HepG2 (cell line): ENCODE data around the gene KCNK7. TPM values are rescaled to one million over a fixed set of nuclear protein-coding genes. Genes with fewer than 3 reads are reported as not detected.
A peak's percentile ranks its signal among the peaks of the same experiment; 100 is the strongest.

ENCODE experiments used
- DRAP1 ChIP-seq: IDR thresholded peaks from 2 replicates; pipeline ENCODE4 v1.6.1; 2016; ENCODE audit warnings: missing genetic modification reagents, missing compliant biosample characterization
- EED ChIP-seq: sonication (generic); formaldehyde crosslinking; IDR thresholded peaks from 2 replicates; pipeline ENCODE4 v1.5.0; 2020; ENCODE audit warnings: mild to moderate bottlenecking, missing genetic modification reagents
- ELK4 ChIP-seq: sonication (generic); formaldehyde crosslinking; IDR thresholded peaks from 2 replicates; pipeline ENCODE4 v1.9.0; 2021; ENCODE audit warnings: missing genetic modification reagents, borderline replicate concordance
- EP300 ChIP-seq, 3 experiments: sonication (generic) in 1 of 3; formaldehyde crosslinking in 1 of 3; IDR thresholded peaks; 2 replicates each; pipeline versions ENCODE4 v1.5.1 to v1.6.1; 2011 to 2020; ENCODE audit warnings: low read depth in 2 of 3, low read length in 2 of 3, borderline replicate concordance in 1 of 3, improper control_type of control experiment in 1 of 3, mild to moderate bottlenecking in 1 of 3, missing genetic modification reagents in 1 of 3, moderate library complexity in 1 of 3
- GMEB2 ChIP-seq: IDR thresholded peaks from 2 replicates; pipeline ENCODE4 v1.6.1; 2016; ENCODE audit warnings: missing biosample characterization, missing genetic modification reagents, low read depth
- HOMEZ ChIP-seq: IDR thresholded peaks from 2 replicates; pipeline ENCODE4 v1.6.1; 2016; ENCODE audit warnings: low read depth
- LRRFIP1 ChIP-seq: sonication (generic); formaldehyde crosslinking; conservative IDR thresholded peaks from 2 replicates; pipeline ENCODE4 v1.4.0; 2020; ENCODE audit warnings: missing genetic modification reagents
- MTF1 ChIP-seq: sonication (generic); formaldehyde crosslinking; IDR thresholded peaks from 2 replicates; pipeline ENCODE4 v1.5.0; 2020; ENCODE audit warnings: missing genetic modification reagents
- PTBP1 ChIP-seq: fragments of 200-400 bp; formaldehyde crosslinking; IDR thresholded peaks from 2 replicates; pipeline ENCODE4 v1.6.1; 2018; ENCODE audit warnings: low read length, low read depth; ENCODE audit not compliant: poor library complexity, severe bottlenecking
- SAP130 ChIP-seq: IDR thresholded peaks from 2 replicates; pipeline ENCODE4 v1.6.1; 2016; ENCODE audit warnings: low read depth
- TFE3 ChIP-seq: IDR thresholded peaks from 2 replicates; pipeline ENCODE4 v1.6.1; 2016
- ZBTB25 ChIP-seq: IDR thresholded peaks from 2 replicates; pipeline ENCODE4 v1.6.1; 2018; ENCODE audit warnings: missing genetic modification reagents
- ZBTB38 ChIP-seq: sonication (generic); formaldehyde crosslinking; IDR thresholded peaks from 2 replicates; pipeline ENCODE4 v1.5.1; 2020; ENCODE audit warnings: mild to moderate bottlenecking, missing genetic modification reagents
- ZMYM2 ChIP-seq: sonication (generic); formaldehyde crosslinking; IDR thresholded peaks from 2 replicates; pipeline ENCODE4 v1.8.0; 2022; ENCODE audit warnings: mild to moderate bottlenecking, missing genetic modification reagents
- ZNF292 ChIP-seq: sonication (generic); formaldehyde crosslinking; IDR thresholded peaks from 2 replicates; pipeline ENCODE4 v1.8.1; 2022; ENCODE audit warnings: mild to moderate bottlenecking, low read depth, missing genetic modification reagents, borderline replicate concordance
- ZNF382 ChIP-seq: sonication (generic); formaldehyde crosslinking; IDR thresholded peaks from 2 replicates; pipeline ENCODE4 v1.5.0; 2020; ENCODE audit warnings: missing genetic modification reagents, mild to moderate bottlenecking, borderline replicate concordance
- ZNF563 ChIP-seq: sonication (generic); formaldehyde crosslinking; IDR thresholded peaks from 2 replicates; pipeline ENCODE4 v1.8.0; 2022; ENCODE audit warnings: mild to moderate bottlenecking, moderate library complexity, missing genetic modification reagents
- ZNF775 ChIP-seq: sonication (generic); formaldehyde crosslinking; IDR thresholded peaks from 2 replicates; pipeline ENCODE4 v1.4.0; 2020; ENCODE audit warnings: missing genetic modification reagents, mild to moderate bottlenecking, moderate library complexity, borderline replicate concordance
- polyA plus RNA-seq, 8 experiments: library from polyadenylated mRNA; depleted of rRNA in 3 of 8; stranded (reverse) in 7 of 8; unstranded in 1 of 8; fragments of >200 nt; fragmentation: Illumina TruSeq in 4 of 8; extraction: Trizol in 4 of 8; gene quantifications; 2 replicates each; pipeline versions ENCODE4 v1.2.1 to v1.2.3, GENCODE V29; 2011 to 2016; ENCODE audit warnings: low read depth in 4 of 8, missing spikeins in 1 of 8, mixed read lengths in 1 of 8; ENCODE audit not compliant: insufficient read depth in 1 of 8
- total RNA-seq, 5 experiments: library from RNA; depleted of rRNA; stranded (reverse); fragments of >200 nt; fragmentation: Illumina TruSeq; extraction: Trizol; gene quantifications; 2 replicates each; pipeline ENCODE4 v1.2.3, GENCODE V29; 2016; ENCODE audit warnings: low read depth in 1 of 5

KCNK7 gene
- total and polyA plus RNA-seq, 2 of the 13 experiments (the other 11 are each of a cell fraction or from before 2014, with no cell fraction given), result 0.11 TPM; not detected in 1

- 0 out of 2 replicates have a peak, but pooled peaks have one; percentile 12 for TF ChIP-seq TFE3 (CRISPR knock-in tag)
- TF ChIP-seq EED (CRISPR knock-in tag), result no peak
- TF ChIP-seq ZNF775 (CRISPR knock-in tag), result no peak
- TF ChIP-seq HOMEZ (CRISPR knock-in tag), result no peak
- TF ChIP-seq ZNF563 (CRISPR knock-in tag), result no peak
- 0 out of 2 replicates have a peak, but pooled peaks have one; percentile 12 for TF ChIP-seq DRAP1 (CRISPR knock-in tag)
- no peak for TF ChIP-seq ZBTB25 (CRISPR knock-in tag)
- TF ChIP-seq PTBP1, result no peak
- TF ChIP-seq ELK4 (CRISPR knock-in tag), result no peak
- no peak for TF ChIP-seq EP300 (IDR thresholded peaks at IDR 0.05; ENCODE audit: low read depth in 2 of 2, low read length in 2 of 2)
- no peak for TF ChIP-seq EP300 (CRISPR knock-in tag; IDR thresholded peaks at IDR 0.05; ENCODE audit: borderline replicate concordance)
- TF ChIP-seq ZMYM2 (CRISPR knock-in tag), result peak; percentile 49; the same call in 1 of the 2 replicates
- TF ChIP-seq ZNF382, result no peak
- no peak for TF ChIP-seq GMEB2
- TF ChIP-seq MTF1 (CRISPR knock-in tag), result no peak
- no peak; the same call in 1 of the 2 replicates for TF ChIP-seq SAP130 (CRISPR knock-in tag)
- TF ChIP-seq ZBTB38 (CRISPR knock-in tag), result 0 out of 2 replicates have a peak, but pooled peaks have one; percentile 2
- TF ChIP-seq LRRFIP1 (CRISPR knock-in tag), result no peak
- TF ChIP-seq ZNF292 (CRISPR knock-in tag), result no peak
Measured at GRCh38 chr11:65574811-65575567, 20.6 kb downstream of the KCNK7 start (continued).
